HG03558 (cell line): ENCODE measurements around the gene MICAL2.

Experiments
- ATAC-seq: cut with Tn5 transposase; IDR thresholded peaks from one replicate; pipeline ENCODE4 v1.9.1; 2021; ENCODE audit warnings: moderate number of reproducible peaks; ENCODE audit not compliant: unreplicated experiment; ENCODE audit errors: extremely low read depth

The MICAL2 gene

GRCh38 chr11:12164061-12165014 lies 53.9 kb downstream of the MICAL2 start:
- no peak for ATAC-seq

GRCh38 chr11:12165237-12165875 lies 55.0 kb downstream of the MICAL2 start:
- no peak for ATAC-seq

GRCh38 chr11:12166299-12167060 lies 56.1 kb downstream of the MICAL2 start:
- no peak for ATAC-seq

GRCh38 chr11:12167061-12168000 lies 56.9 kb downstream of the MICAL2 start:
- no peak for ATAC-seq

- no peak for ATAC-seq
Measured at GRCh38 chr11:12168114-12168513, 57.7 kb downstream of the MICAL2 start.

GRCh38 chr11:12169822-12170221 lies 59.4 kb downstream of the MICAL2 start:
- ATAC-seq, result no peak

GRCh38 chr11:12170501-12170900 lies 60.1 kb downstream of the MICAL2 start:
- ATAC-seq, result no peak

- ATAC-seq, result no peak
Measured at GRCh38 chr11:12170984-12171383, 60.6 kb downstream of the MICAL2 start.

- ATAC-seq, result no peak
Measured at GRCh38 chr11:12171921-12172320, 61.5 kb downstream of the MICAL2 start.

- no peak for ATAC-seq
Measured at GRCh38 chr11:12172493-12173013, 62.2 kb downstream of the MICAL2 start.

GRCh38 chr11:12173111-12173510 lies 62.7 kb downstream of the MICAL2 start:
- no peak for ATAC-seq

- peak; percentile 30 for ATAC-seq
Measured at GRCh38 chr11:12174128-12174476, 63.7 kb downstream of the MICAL2 start.

GRCh38 chr11:12174477-12175143 lies 64.2 kb downstream of the MICAL2 start:
- ATAC-seq, result peak; percentile 73

- no peak for ATAC-seq
Measured at GRCh38 chr11:12175694-12176241, 65.4 kb downstream of the MICAL2 start.

- ATAC-seq, result no peak
Measured at GRCh38 chr11:12176410-12176809, 66.0 kb downstream of the MICAL2 start.

GRCh38 chr11:12177739-12178338 lies 67.4 kb downstream of the MICAL2 start:
- no peak for ATAC-seq

GRCh38 chr11:12179019-12179418 lies 68.6 kb downstream of the MICAL2 start:
- no peak for ATAC-seq

- ATAC-seq, result no peak
Measured at GRCh38 chr11:12179531-12179930, 69.1 kb downstream of the MICAL2 start.
